Stimulated activated CD4-positive, alpha-beta T cell treated with anti-CD3 and anti-CD28 coated beads, Interleukin-15, amount 100 ng/mL, for 48 hours (primary cell): Measurements from ENCODE around the gene PLPP4.
A peak's percentile ranks its signal among the peaks of the same experiment; 100 is the strongest.

Experiments
- DNase-seq, 2 donors: peaks; one replicate each; pipeline ENCODE4 v3.0.0-alpha.2; 2020; ENCODE audit warnings: low read depth in 2 of 2

Gene PLPP4

GRCh38 chr10:120456626-120457430 is at the start of gene PLPP4:
Gene PLPP4 (plus strand): TSS chr10:120457227. CDS start chr10:120457306, 79 bp downstream.
- DNase-seq, result no peak

GRCh38 chr10:120409816-120410215 is 47.2 kb upstream of the PLPP4 start:
- no peak for DNase-seq

- DNase-seq, result no peak
These were observed 42.1 kb upstream of the PLPP4 start for GRCh38 chr10:120414946-120415345.

- no peak for DNase-seq
These were observed 41.2 kb upstream of the PLPP4 start for GRCh38 chr10:120415709-120416330.

GRCh38 chr10:120420421-120420820 is 36.6 kb upstream of the PLPP4 start:
- DNase-seq, result no peak

GRCh38 chr10:120421250-120421649 is 35.8 kb upstream of the PLPP4 start:
- DNase-seq, result no peak

- DNase-seq, result no peak
These were observed 34.6 kb upstream of the PLPP4 start for GRCh38 chr10:120422457-120422856.

GRCh38 chr10:120423431-120424197 is 33.4 kb upstream of the PLPP4 start:
- peak in 1 of 2 donors; percentile 11 for DNase-seq

- DNase-seq, result no peak
These were observed 32.9 kb upstream of the PLPP4 start for GRCh38 chr10:120424198-120424464.

- DNase-seq, result no peak
These were observed 30.7 kb upstream of the PLPP4 start for GRCh38 chr10:120426306-120426705.

GRCh38 chr10:120428754-120429153 is 28.3 kb upstream of the PLPP4 start:
- no peak for DNase-seq

- DNase-seq, result no peak
These were observed 27.6 kb upstream of the PLPP4 start for GRCh38 chr10:120429395-120429794.

GRCh38 chr10:120431251-120431651 is 25.8 kb upstream of the PLPP4 start:
- DNase-seq, result no peak

GRCh38 chr10:120432209-120432608 is 24.8 kb upstream of the PLPP4 start:
- no peak for DNase-seq

- DNase-seq, result no peak
These were observed 23.9 kb upstream of the PLPP4 start for GRCh38 chr10:120433141-120433540.

- no peak for DNase-seq
These were observed 20.5 kb upstream of the PLPP4 start for GRCh38 chr10:120436439-120437112.

- no peak for DNase-seq
These were observed 19.5 kb upstream of the PLPP4 start for GRCh38 chr10:120437541-120437940.

- DNase-seq, result no peak
These were observed 5.1 kb upstream of the PLPP4 start for GRCh38 chr10:120451968-120452367.

- DNase-seq, result no peak
These were observed 3.7 kb upstream of the PLPP4 start for GRCh38 chr10:120453319-120453718.

GRCh38 chr10:120453886-120454285 is 3.1 kb upstream of the PLPP4 start:
- no peak for DNase-seq

GRCh38 chr10:120455004-120455403 is 2.0 kb upstream of the PLPP4 start:
- no peak for DNase-seq

- no peak for DNase-seq
These were observed 1.4 kb upstream of the PLPP4 start for GRCh38 chr10:120455606-120456005.
